SK-N-SH treated with all-trans-retinoic acid at 6 μM for 48 hours (cell line): ENCODE results near the gene KDSR.
A peak's percentile ranks its signal among the peaks of the same experiment; 100 is the strongest.

Experiments used
- ATAC-seq: fragments of 200-7000 bp; cut with Tn5 transposase; 3 replicates; pipeline ENCODE4 v1.9.1; 2020; ENCODE audit warnings: mild to moderate bottlenecking, moderate library complexity
- ARNTL ChIP-seq: fragments of 450-650 bp; formaldehyde crosslinking; IDR thresholded peaks from 2 replicates; pipeline ENCODE4 v1.5.0; 2020; ENCODE audit warnings: low read depth, mild to moderate bottlenecking, moderate library complexity, borderline replicate concordance
- BACH2 ChIP-seq: fragments of 250-450 bp; sonication (Bioruptor Pico); IDR thresholded peaks from 2 replicates; pipeline ENCODE4 v1.9.0; 2021; ENCODE audit warnings: mild to moderate bottlenecking, borderline replicate concordance
- CSDC2 ChIP-seq: fragments of 250-450 bp; sonication (Bioruptor Pico); IDR thresholded peaks from 2 replicates; pipeline ENCODE4 v1.5.0; 2020; ENCODE audit warnings: mild to moderate bottlenecking, moderate library complexity
- ESRRG ChIP-seq: fragments of 250-450 bp; sonication (Bioruptor Pico); IDR thresholded peaks from 2 replicates; pipeline ENCODE4 v1.6.1; 2021; ENCODE audit warnings: mild to moderate bottlenecking
- GLIS3 ChIP-seq: fragments of 250-450 bp; sonication (Bioruptor Pico); IDR thresholded peaks from 2 replicates; pipeline ENCODE4 v1.5.0; 2020; ENCODE audit warnings: mild to moderate bottlenecking, moderate library complexity
- ISL1 ChIP-seq: fragments of 250-450 bp; sonication (Bioruptor Pico); IDR thresholded peaks from 2 replicates; pipeline ENCODE4 v2.1.2; 2022; ENCODE audit warnings: mild to moderate bottlenecking, moderate library complexity
- RARB ChIP-seq: fragments of 250-450 bp; sonication (Bioruptor Pico); IDR thresholded peaks from 2 replicates; pipeline ENCODE4 v1.8.0; 2021; ENCODE audit warnings: mild to moderate bottlenecking, moderate library complexity
- SNAI2 ChIP-seq: fragments of 250-450 bp; sonication (Bioruptor Pico); IDR thresholded peaks from 2 replicates; pipeline ENCODE4 v1.5.0; 2020; ENCODE audit warnings: mild to moderate bottlenecking, moderate library complexity
- TCF4 ChIP-seq: fragments of 250-450 bp; sonication (Bioruptor Pico); IDR thresholded peaks from 2 replicates; pipeline ENCODE4 v1.8.0; 2021; ENCODE audit warnings: mild to moderate bottlenecking, moderate library complexity, borderline replicate concordance
- TOX ChIP-seq: fragments of 250-450 bp; sonication (Bioruptor Pico); IDR thresholded peaks from 2 replicates; pipeline ENCODE4 v1.8.0; 2021; ENCODE audit warnings: mild to moderate bottlenecking, moderate library complexity, borderline replicate concordance
- ZFP3 ChIP-seq: fragments of 250-450 bp; sonication (Bioruptor Pico); IDR thresholded peaks from 2 replicates; pipeline ENCODE4 v1.5.0; 2020; ENCODE audit warnings: mild to moderate bottlenecking, moderate library complexity
- ZFP30 ChIP-seq: fragments of 450-650 bp; formaldehyde crosslinking; IDR thresholded peaks from 2 replicates; pipeline ENCODE4 v1.5.0; 2022; ENCODE audit warnings: mild to moderate bottlenecking, moderate library complexity
- ZNF565 ChIP-seq: fragments of 450-650 bp; formaldehyde crosslinking; conservative IDR thresholded peaks from 2 replicates; pipeline ENCODE4 v1.5.0; 2020; ENCODE audit warnings: low read depth, mild to moderate bottlenecking, moderate library complexity
- ZNF70 ChIP-seq: fragments of 450-650 bp; formaldehyde crosslinking; IDR thresholded peaks from 2 replicates; pipeline ENCODE4 v1.5.0; 2020; ENCODE audit warnings: mild to moderate bottlenecking, moderate library complexity
- ZNF8 ChIP-seq: fragments of 450-650 bp; formaldehyde crosslinking; IDR thresholded peaks from 2 replicates; pipeline ENCODE4 v1.5.0; 2020; ENCODE audit warnings: mild to moderate bottlenecking, moderate library complexity
- TF ChIP-seq, protein P1 (sequence below): fragments of 250-450 bp; sonication (Bioruptor Pico); IDR thresholded peaks from 2 replicates; pipeline ENCODE4 v1.5.1; 2021; ENCODE audit warnings: mild to moderate bottlenecking, moderate library complexity
- TF ChIP-seq, protein P2 (sequence below): fragments of 250-450 bp; sonication (Bioruptor Pico); IDR thresholded peaks from 2 replicates; pipeline ENCODE4 v1.8.0; 2021; ENCODE audit warnings: low read depth, mild to moderate bottlenecking, moderate library complexity, borderline replicate concordance
- TF ChIP-seq, protein P3 (sequence below): fragments of 250-450 bp; sonication (Bioruptor Pico); IDR thresholded peaks from 2 replicates; pipeline ENCODE4 v1.5.1; 2020; ENCODE audit warnings: low read depth, mild to moderate bottlenecking, moderate library complexity
- TF ChIP-seq, protein P4 (sequence below): fragments of 250-450 bp; sonication (Bioruptor Pico); IDR thresholded peaks from 2 replicates; pipeline ENCODE4 v1.8.0; 2020; ENCODE audit warnings: mild to moderate bottlenecking, moderate library complexity, borderline replicate concordance

Gene KDSR

DNA sequence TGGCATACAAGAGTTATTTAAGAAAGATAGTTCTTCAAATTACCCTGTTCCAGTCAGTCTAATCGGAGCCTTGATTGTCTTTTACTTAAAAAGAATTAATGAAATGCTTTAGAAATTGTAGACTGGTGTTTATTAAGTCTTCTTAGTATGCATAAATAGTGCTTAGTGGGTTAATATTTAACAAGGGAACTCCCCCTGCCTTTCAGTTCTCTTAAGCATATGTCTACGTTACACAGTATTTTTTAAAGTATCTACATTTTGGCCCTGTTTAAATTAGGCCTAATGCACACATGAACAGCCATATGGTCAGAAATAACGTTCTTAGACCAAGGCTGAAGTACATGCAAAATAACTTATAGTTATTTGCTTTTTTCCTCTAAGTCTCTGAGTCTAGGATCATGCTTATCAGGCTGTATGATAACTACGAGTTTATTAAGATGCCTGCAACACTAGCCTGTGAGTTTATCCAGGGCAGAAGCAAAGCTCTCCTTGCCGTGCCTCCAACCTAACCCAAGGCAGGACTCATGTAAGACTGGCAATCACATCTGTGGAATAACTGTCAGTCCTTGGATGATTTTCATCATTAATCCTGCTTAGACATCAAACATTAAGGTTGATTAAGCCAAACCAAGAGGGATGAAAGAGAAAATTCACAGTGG is 54.1 kb downstream of the KDSR start:
- TF ChIP-seq RARB (CRISPR knock-in tag) (no peak), ZNF8 (CRISPR knock-in tag) (no peak), ZNF565 (CRISPR knock-in tag) (no peak), CSDC2 (no peak), TOX (CRISPR knock-in tag) (no peak), BACH2 (CRISPR knock-in tag) (no peak), SNAI2 (CRISPR knock-in tag) (no peak), ZFP30 (CRISPR knock-in tag) (no peak), TCF4 (no peak), ARNTL (no peak), ISL1 (CRISPR knock-in tag) (no peak), ZNF70 (CRISPR knock-in tag) (no peak), ZFP3 (CRISPR knock-in tag) (no peak), GLIS3 (CRISPR knock-in tag) (no peak)
- TF ChIP-seq, protein P1, sequence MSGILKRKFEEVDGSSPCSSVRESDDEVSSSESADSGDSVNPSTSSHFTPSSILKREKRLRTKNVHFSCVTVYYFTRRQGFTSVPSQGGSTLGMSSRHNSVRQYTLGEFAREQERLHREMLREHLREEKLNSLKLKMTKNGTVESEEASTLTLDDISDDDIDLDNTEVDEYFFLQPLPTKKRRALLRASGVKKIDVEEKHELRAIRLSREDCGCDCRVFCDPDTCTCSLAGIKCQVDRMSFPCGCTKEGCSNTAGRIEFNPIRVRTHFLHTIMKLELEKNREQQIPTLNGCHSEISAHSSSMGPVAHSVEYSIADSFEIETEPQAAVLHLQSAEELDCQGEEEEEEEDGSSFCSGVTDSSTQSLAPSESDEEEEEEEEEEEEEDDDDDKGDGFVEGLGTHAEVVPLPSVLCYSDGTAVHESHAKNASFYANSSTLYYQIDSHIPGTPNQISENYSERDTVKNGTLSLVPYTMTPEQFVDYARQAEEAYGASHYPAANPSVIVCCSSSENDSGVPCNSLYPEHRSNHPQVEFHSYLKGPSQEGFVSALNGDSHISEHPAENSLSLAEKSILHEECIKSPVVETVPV (CRISPR knock-in tag): no peak
- TF ChIP-seq, protein P2, sequence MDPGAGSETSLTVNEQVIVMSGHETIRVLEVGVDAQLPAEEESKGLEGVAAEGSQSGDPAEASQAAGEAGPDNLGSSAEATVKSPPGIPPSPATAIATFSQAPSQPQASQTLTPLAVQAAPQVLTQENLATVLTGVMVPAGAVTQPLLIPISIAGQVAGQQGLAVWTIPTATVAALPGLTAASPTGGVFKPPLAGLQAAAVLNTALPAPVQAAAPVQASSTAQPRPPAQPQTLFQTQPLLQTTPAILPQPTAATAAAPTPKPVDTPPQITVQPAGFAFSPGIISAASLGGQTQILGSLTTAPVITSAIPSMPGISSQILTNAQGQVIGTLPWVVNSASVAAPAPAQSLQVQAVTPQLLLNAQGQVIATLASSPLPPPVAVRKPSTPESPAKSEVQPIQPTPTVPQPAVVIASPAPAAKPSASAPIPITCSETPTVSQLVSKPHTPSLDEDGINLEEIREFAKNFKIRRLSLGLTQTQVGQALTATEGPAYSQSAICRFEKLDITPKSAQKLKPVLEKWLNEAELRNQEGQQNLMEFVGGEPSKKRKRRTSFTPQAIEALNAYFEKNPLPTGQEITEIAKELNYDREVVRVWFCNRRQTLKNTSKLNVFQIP: no peak
- TF ChIP-seq, protein P3, sequence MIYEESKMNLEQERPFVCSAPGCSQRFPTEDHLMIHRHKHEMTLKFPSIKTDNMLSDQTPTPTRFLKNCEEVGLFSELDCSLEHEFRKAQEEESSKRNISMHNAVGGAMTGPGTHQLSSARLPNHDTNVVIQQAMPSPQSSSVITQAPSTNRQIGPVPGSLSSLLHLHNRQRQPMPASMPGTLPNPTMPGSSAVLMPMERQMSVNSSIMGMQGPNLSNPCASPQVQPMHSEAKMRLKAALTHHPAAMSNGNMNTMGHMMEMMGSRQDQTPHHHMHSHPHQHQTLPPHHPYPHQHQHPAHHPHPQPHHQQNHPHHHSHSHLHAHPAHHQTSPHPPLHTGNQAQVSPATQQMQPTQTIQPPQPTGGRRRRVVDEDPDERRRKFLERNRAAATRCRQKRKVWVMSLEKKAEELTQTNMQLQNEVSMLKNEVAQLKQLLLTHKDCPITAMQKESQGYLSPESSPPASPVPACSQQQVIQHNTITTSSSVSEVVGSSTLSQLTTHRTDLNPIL: no peak
- no peak for ATAC-seq

DNA sequence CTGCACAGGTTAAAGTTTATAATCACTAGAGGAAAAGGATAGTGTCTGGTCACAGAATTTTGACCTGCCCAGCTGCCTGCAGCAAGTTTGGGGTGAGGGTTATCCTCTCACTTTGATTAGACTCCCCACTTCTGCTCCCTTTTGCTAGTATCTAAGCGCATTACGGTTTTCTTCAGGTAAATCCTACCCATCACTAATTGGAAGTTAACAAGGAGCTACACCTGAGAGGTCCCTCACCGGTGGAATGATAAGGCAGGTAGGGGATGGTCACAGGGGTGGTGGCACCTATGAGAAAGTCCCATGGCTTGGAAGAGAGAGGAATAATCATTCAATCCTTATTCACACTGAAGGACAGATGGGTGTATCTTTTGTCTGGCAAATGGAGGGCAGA is 55.0 kb downstream of the KDSR start:
- ATAC-seq: no peak
- TF ChIP-seq, protein P1 (CRISPR knock-in tag): no peak
- TF ChIP-seq ZFP3 (CRISPR knock-in tag) (no peak), TCF4 (no peak), SNAI2 (CRISPR knock-in tag) (no peak), RARB (CRISPR knock-in tag) (no peak)
- TF ChIP-seq, protein P3: no peak

DNA sequence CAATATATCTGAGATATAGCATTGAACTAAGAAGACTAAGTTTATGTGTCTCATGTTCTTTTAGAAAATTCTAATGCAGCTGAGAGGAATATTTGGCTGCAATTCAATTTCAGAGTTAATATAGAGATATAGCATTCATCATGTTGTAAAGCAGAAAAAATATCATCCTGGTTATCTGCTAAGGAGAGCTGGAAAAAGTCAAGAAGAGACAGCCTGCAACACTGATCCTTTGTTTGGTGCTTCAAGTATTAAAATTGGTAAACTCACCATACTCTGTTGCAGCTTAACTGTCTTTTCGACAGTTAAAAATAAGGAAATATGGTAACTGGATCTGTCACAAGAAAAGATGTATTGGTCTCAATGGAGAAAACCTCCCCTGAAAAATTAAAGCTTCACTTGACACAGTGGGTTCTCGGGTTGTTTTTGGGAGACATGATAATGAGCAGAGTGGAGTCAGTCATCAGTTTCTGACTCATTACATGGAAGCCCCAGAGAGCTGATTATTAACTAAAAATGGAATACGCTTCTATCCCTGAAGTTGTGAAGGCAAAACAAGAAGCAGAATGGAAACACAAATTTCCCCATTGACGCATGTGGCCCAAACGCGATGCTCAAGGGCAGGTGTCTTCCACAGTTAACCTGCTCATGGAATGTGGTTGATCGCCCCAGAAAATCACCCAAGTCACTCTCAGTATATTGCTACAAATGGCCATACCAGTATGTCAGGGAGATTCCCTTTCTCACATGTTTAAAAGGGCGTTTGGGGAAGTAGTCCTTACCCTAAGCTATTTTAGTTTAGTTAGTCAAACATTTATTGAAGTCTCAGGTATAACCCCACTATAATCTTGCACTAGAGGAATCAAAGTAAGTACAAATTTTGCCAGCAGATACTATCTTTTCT is 55.6 kb downstream of the KDSR start:
- ATAC-seq: no peak
- TF ChIP-seq TCF4 (peak; percentile 32; the same call in 1 of the 2 replicates), ISL1 (CRISPR knock-in tag) (peak; percentile 77)
- TF ChIP-seq, protein P1 (CRISPR knock-in tag): no peak

DNA sequence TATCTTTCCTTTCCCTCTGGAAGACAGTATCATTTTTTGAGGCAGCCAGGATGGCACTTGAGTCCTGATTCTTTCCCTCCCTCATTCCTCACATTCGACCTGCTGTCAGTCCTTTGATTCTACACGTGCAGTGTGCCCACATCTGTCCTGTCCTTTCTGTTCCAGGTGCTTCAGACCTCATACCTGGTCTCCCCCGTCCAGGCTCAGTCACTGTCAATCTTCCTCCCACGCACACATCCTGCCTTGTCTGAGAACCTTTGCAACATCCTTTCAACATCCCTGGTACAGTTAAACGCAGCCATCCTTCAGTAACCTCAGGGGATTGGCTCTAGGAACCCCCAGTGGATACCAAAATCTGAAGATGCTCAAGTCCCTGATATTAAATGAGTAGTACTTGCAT is 57.6 kb downstream of the KDSR start:
- no peak for ATAC-seq
- TF ChIP-seq ESRRG (CRISPR knock-in tag) (no peak), BACH2 (CRISPR knock-in tag) (no peak), ISL1 (CRISPR knock-in tag) (no peak), ARNTL (no peak), CSDC2 (no peak)
- TF ChIP-seq, protein P4, sequence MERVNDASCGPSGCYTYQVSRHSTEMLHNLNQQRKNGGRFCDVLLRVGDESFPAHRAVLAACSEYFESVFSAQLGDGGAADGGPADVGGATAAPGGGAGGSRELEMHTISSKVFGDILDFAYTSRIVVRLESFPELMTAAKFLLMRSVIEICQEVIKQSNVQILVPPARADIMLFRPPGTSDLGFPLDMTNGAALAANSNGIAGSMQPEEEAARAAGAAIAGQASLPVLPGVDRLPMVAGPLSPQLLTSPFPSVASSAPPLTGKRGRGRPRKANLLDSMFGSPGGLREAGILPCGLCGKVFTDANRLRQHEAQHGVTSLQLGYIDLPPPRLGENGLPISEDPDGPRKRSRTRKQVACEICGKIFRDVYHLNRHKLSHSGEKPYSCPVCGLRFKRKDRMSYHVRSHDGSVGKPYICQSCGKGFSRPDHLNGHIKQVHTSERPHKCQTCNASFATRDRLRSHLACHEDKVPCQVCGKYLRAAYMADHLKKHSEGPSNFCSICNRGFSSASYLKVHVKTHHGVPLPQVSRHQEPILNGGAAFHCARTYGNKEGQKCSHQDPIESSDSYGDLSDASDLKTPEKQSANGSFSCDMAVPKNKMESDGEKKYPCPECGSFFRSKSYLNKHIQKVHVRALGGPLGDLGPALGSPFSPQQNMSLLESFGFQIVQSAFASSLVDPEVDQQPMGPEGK (CRISPR knock-in tag): no peak
